A204.1 (cell line): Measurements from ENCODE around the gene PLCL2.
"Not testable (repeated sequence)": the region's sequence is repeated elsewhere in the genome, so short reads cannot be mapped to it uniquely, and the experiment has no call there.

ENCODE experiments used
- FAIRE-seq: peaks from 2 replicates; lab custom pipeline; 2012; peaks lifted over from hg19 to GRCh38; lab: Jason Lieb, UNC

PLCL2 gene

DNA sequence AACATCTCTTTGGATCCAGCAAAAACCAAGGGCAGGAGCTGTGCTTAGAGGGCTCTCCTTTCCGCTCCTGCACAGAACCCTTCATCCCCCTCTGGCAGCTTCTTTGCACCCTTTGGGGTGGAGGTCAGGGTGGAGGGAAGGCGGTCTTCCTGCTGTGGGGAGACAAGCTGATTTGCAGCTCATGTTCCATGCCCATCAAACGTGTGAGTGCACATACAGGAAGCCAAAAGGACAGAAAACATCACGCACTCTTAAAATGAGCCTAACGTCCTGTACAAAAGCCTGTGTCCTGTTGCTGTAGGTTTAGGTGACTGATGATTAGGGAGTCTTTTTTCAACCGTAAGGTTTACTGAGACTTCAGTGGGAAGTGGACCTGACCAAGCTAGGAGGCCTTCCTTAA lies 195.2 kb downstream of the PLCL2 start:
- no peak for FAIRE-seq

DNA sequence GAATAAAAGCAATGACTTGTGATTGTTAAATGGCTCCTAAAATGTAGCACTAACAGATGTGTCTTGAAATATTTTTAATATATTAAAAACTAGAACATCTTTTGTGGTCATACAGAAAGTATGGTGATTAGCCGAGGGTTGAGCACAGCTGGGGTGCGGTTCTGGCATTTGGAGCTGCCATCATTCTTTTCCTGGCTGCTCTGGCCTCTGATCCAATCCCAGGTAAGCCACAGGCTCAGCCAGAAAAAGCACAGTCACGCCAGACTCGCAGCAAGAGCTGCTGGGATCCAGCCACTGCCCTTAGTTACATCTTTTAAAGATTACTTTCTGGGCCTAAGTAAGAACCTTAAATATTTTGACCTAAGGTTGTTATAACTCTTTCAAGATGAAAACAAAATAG lies 196.8 kb downstream of the PLCL2 start:
- FAIRE-seq: no peak

DNA sequence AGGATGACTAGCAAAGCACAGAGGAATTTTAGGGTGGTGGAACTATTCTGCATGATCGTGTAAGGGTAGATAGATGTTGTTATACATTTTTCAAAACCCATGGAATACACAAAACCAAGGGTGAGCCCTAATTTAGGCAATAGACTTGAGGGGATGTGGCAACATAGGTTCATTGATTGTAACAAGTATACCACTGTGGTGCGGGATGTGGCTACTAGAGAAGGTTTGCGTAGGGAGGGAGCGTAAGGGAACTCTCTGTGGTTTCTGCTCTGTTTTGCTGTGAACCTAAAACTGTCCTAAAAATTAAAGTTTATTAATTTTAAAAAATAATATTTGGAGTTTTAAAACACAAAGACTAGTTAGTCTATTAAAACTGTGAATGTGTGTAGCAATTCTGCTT lies 202.8 kb downstream of the PLCL2 start:
- no peak for FAIRE-seq

DNA sequence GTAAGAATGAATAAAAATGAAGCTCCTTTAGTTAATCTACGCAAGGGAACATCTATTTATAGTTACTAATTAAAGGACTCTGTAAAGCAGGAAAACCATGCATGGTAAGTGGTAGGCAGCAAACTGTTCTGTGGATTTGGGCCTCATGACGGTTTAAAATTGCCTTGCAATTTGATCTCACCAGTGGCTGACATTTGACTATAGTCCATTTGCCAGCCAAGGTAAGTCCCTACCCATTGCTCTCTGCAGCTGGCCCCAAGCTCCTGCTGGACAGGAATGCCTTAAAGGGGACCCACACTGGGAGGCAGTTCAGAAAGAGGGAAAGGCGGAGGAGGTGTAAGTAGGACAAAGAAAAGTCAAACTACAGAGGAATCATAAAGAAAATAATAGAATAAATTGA lies 203.3 kb downstream of the PLCL2 start:
- FAIRE-seq: no peak

DNA sequence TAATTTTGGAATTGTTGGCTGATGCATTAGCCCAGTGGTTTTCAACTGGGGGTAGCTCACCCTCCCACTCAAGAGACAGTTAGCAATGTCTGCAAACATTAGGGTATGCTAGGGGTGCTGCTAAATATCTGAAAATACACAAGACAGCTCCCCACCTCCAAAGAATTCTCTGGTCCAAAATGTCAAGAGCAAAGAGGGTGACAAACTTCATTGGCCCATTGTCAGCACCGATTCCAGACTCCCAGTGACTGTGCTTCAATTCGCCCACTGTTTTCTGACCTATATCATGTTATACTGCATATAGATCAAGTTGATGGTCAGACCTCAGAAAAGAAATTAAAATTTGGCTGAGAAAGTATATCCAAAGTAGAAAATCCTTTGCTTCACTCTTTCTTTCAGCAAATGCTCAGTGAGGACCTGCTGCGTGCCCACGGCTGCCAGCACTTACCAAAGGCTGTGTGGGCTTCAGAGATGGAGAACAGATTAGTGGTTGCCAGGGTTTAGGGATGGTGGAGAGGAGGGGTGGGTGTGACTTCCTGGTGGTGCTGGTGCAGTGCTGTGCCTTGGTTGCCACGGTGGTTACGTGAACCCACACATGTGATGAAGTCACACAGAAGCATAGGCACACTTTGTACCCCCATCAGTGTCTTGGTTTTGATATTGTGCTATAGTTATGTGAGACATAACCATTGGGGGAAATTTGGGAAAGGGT lies 204.0 kb downstream of the PLCL2 start:
- FAIRE-seq: no peak

DNA sequence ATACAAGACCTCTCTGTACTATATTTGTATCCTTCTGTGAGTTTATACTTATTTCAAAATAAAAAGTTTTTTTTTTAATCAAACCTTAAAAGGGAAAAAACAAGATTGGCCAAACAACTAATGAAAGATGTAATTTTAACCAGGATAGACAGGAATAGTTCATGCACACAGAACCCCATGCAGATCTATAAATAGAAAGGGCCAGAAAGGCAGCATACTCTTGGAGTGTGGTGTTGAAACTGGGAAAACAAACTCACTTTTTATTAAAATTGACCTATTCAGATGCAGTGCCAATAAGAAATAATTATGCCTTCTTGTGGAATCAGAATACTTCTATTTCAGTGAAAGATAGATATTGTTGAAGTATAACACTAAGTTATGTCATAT lies 204.6 kb downstream of the PLCL2 start:
- FAIRE-seq: no peak

DNA sequence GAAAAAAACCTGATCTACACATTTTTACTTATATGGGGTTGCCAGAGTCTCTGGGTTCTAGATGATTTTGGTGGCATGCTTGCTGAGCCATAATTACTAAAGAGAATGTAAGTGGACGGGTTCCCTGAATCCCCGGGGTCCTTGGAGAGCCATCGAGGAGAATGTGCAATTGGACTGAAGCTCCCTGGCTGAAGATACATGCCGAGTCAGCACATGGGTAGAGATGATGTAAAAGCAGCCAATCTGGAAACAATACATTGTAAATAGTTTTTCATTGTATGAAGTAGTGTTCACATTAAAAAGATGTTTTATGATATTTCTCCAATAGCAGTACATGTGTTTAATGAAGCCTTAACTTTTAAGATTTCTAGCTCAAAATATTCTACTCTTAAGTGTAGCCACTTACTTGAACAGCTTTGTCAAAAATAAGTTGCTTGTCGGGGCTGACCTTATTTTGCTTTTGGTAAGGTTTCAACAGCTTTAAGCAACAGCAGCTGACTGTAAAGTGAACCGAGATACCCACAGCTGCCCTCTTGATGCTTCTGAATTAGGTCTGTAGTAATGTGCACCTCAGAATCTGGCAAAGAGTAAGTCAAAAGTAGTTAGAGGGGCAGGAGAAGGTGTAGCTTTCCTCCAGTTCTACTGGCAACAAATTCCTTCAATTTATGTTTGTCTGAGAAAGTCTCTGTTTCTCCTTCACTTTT lies 205.7 kb downstream of the PLCL2 start:
- FAIRE-seq: no peak

DNA sequence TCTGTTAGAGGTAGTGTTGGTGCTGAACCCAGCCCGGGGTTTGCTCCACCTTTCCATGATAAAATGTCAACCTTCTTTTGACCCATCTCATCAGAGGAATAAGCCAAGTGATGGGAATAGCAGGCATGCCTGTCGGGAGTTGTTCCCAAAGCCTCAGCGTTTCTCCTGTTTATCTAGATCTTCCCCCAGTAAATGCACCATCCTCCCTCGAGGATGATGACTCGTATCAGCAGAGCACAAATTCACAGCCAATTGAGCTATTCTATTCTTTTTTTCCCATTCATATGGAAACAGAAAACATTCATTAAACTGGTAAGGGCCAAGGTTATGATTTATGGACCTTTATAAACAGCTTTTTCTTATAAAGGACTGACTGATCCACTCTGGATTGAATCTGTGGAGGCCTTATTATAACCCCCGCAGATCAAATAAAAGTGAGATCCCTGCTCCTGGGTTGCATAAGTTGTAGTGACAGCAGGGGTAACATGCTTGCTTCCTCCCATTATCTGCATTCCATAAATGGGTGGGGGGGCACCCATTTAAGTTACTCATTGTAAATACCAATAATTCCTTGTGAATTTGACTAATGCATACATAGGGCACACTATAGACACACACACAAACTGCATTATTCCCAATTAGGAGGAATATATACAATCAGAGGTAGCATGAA lies 207.3 kb downstream of the PLCL2 start:
- FAIRE-seq: no peak

DNA sequence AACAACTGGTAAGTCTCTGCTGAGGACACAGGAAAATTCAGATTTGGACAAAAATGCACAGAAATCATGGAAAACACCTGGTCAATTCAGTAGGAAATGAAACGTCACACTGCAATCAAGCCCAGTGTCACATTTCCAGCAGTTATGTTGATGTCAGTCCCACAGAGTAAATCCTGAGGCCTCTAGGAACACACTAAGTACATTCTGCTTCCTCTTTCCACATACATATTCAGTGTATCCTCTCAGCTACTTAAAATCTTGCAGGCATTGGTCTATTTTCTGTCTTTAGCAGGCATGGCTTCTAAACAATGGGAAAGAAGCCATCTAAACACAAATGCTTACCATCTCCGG lies 207.8 kb downstream of the PLCL2 start:
- FAIRE-seq: no peak

DNA sequence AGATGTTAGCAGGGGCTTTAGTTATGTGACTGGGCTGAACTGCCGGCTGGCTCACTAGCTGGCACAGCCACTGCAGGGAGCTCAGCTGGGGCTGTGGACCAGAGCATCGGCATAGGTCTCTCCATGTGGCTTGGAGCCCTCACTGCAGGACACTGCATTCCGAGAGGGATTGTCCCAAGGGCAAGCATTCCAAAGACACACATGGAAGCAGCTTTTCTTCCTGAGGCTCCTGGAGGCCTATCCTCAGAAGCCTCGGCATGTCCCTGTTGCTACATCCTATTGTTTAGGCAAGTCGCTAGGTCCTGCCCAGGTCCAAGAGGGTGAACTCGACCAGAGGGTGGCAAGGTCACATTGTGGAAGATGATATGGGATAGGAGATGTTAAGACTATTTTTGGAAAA lies 209.8 kb downstream of the PLCL2 start:
- no peak for FAIRE-seq

DNA sequence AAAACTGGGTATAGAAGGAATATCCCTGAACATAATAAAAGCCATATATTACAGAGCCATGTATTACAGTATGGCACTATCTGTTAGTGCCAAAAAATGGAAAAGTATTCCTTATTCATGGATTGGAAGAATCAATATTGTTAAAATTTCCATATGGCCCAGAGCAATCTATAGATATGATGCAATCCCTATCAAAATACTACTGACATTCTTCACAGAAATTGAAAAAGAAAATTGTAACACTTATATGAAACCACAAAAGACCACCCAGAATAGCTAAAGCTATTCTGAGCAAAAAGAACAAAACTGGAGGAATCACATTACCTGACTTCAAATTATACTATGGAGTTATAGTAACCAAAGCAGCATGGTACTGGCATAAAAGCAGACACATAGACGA lies 218.8 kb downstream of the PLCL2 start:
- no peak for FAIRE-seq

DNA sequence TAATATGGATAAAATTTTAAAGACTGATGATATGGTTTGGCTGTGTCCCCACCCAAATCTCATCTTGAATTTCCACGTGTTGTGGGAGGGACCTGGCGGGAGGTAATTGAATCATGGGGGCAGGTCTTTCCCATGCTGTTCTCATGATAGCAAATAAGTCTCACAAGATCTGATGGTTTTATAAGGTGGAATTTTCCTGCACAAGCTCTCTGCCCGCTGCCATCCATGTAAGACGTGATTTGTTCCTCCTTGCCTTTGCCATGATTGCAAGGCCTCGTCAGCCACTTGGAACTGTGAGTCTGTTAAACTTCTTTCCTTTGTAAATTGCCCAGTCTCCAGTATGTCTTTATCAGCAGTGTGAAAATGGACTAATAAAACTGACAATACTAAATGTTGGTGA lies 222.0 kb downstream of the PLCL2 start:
- not testable (repeated sequence) for FAIRE-seq

DNA sequence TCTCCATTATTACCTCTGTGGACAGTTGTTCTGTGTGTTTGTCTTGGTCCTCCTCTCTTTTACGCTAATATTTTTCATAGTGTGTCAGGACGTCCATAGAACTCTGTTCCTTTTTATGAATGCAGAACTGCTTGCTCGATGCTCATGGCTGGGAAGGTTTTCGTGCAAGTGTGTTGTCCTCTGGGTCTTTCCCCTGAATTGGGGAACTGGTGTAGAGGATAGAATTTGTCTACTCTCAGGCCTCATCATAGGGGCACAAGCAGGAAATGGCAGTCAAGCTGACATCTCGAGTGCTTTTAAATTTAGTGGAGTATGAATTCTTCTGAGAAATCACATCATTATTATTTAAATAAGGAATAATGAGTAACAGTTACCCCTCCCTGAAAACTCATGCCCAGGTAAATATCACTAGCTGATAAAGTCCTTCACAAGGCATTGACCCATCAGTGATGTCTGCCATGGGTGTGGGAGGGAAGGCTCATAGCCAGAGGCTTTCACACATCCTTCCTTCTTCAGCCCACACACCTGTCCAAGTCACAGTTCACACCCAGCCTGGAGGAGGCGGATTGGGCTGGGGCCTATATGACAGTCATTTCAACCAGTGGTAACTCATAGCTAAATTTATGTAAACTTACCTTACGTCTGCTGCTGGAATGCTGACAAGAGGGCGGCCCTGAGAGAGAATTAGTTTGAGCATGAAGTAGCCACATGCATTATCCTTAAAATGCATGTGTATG lies 226.1 kb downstream of the PLCL2 start:
- no peak for FAIRE-seq

DNA sequence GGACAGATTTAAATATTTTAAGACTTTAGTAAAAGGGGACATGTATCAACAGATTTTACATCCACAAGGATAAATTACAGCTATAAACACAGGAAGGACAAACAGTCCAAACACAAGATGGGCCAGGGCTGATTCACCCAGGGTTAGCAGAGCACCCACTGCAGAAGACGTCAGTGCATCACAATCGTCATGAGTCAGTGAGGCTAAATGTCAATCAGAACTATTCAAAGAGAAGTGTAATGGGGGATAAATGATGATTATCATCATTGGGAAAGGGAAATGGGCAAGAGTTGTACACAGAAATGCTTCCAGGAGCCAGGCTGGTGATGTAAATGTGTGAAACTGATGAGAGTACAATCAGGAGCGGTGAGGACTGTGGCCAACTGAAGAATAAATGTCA lies 226.8 kb downstream of the PLCL2 start:
- FAIRE-seq: no peak

DNA sequence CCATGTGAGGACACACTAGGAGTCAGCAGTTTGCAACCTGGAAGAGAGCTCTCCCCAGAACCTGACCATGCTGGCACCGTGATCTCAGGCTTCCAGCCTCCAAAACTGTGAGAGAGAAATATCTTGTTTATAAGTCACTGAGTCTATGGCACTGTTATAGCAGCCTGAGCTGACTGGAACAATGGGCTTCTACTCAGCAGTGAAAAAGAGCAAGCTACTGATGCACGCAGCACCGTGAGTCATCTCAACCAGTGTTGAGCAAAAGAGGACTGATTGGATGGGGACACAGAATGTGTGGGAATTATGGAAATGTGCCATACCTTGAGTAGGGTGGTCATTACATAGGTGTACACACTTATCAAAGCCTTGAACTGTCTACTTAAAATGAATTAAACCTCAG lies 230.4 kb downstream of the PLCL2 start:
- FAIRE-seq: no peak

DNA sequence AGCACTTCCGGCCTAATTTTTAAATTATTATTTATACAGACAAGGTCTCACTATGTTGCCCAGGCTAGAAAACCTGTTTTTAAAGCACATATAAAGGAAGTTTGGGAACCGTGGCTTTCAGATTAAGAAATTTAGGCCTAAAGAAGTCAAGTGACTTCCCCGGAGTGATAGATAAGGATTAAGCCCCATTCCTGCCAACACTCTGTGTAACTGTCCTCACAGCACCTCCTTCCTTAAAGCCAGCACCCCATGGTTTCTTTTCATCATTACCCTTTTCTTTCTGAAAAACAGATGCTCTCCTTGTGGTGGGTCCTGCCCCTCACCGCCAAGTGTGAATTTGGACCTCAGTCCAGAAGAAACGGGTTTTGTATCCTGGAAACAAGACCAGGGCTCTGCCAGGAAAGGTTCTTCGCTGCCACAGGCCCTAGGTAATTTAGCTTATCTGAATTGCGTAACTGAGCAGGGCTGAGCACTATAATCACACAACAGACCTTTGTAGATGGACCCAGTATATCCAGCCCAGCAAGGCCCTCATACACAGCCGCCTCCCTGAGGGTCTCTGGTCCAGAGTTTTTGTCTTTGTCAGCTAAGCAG lies 231.3 kb downstream of the PLCL2 start:
- no peak for FAIRE-seq

DNA sequence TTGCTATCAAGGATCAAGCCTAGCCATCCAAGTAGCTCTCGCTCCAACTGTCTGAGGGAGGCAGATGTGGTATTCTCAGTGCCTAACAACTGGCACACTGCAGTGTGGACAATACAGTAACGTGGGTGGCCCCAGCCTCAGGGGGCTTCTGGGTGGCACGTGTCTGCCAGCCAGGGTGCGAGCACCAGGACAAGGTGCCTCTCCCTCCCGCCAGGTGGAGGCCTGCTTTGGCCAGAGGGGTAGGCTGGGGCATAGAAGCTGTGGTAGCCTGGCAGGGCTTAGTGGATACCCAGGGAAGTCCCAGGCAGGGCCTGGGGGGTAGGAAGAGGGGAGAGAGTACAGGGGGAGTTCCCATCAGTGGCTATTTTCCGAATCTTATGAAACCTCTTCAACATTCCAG lies 234.0 kb downstream of the PLCL2 start:
- no peak for FAIRE-seq

DNA sequence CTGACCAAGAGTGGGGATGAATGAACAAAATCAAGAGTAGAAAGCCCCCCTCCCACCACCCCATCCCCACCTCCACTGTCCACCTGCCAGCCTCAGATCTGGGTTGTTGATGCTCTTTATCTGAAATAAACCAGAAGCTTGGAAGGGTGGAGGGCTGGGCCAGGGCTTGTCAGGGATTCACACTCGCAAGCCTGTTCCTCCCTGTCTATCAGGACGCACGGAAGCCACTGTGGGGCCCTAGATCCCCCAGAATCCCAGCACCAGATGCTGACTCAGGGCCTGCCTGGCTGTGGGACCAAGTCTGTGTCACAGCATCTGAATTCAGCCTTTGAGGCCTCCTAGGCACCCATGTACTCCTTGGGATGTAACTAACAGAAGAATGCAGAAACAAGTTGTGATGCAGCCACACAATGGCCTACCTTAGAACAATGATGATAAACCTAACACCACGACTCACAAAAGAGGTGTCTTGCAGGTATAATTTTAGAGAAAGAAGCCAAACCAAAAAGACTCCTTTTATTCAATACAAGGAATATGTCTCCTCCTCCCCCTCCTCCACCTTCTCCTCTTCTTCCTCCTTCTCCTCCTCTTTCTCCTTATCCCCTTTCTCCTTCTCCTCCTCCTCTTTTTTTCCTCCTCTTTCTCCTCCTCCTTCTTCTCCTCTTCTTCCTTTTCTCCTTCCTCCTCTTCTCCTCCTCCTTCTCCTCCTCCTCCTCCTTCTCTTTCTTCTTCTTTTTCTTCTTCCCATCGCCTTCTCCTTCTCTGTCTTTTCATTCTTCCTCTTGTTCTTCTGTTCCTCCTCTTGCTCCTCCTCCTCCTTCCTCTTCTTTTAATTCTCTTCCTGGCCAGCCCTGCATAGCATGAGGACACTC lies 234.7 kb downstream of the PLCL2 start:
- FAIRE-seq: no peak

DNA sequence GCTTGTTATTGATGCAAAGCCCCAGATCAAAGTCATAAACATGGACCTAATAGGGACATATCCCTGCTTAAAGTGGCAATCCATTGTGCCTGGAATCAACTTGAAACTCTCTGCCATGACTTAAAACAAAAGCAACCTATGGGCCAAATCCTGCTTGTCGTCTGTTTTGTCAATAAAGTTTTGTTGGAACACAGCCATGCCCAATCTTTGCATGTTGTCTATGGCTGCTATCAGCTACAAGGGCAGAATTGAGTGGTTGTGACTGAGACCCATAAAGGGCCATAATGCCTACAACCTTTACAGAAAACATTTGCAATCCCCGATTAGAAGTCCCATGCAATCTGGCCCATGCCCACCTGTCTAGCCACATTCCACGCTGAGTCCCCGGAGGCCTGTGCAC lies 235.4 kb downstream of the PLCL2 start:
- no peak for FAIRE-seq

DNA sequence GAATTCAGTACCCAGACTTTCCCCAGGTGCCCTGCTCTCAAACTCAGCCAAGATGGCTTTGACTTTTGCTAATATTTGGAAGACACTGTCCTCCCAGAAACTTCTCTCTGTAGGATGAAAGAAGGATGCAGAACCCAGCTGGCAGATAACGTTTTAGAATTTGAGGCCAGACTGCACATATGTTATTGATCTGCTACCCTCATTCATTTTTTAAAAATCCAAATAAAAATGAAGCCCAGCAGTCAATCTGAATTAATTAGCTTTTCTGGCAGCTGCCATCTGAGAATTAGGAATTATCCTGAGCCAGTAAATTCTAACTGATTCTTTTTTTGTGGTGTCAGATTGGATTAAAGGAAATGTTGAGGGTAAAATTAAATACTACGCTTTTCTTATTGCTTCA lies 236.6 kb downstream of the PLCL2 start:
- FAIRE-seq: no peak

DNA sequence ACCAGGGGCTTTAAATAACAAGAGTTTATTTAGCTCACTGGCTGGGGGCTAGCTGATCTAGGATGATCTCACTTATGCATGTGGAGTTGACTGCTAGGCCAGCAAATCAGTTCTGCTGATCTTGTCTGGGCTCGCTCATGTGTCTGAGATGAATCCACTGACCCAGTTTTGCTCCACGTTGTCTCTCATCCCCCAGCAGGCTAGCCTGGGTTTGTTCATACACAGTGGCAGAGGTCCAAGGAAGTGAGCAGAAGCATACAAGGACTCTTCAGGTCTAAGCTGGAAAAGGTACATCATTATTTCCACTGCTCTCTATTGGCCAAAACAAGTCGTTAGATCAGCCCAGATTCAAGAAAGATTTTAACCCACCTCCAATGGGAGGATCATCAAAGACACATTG lies 238.0 kb downstream of the PLCL2 start:
- no peak for FAIRE-seq
